Inferior parietal cortex (tissue), 1 donor: Measurements from ENCODE around the gene FGD3.

Experiments
- DNase-seq: peaks from one replicate; pipeline ENCODE4 v3.0.0-alpha.2; 2016; ENCODE audit errors: extremely low spot score

Gene FGD3

DNA sequence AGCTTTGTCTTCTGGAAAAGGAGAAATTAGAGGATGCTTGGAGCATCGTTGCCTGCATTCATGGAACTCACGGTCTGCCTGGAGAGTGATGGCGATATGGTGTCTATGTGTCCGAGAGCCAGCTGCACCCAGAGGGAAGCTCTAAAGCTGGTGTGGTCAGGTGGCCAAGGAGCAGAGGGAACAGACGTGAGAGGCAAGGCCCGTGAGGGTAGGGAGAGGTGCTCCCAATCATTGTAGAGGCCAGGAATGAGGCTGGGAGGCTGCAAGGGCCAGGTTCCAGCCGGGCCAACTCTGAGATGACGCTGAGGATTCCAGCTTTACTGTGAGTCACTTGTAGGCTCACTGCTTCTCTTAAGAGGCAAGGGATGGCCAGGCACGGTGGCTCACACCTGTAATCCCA lies 7.6 kb downstream of the FGD3 start:
- no peak for DNase-seq

- DNase-seq = no peak
Observed at GRCh38 chr9:92960561-92961290, 13.4 kb downstream of the FGD3 start.

- no peak for DNase-seq
Observed at GRCh38 chr9:92961627-92962302, 14.4 kb downstream of the FGD3 start.

DNA sequence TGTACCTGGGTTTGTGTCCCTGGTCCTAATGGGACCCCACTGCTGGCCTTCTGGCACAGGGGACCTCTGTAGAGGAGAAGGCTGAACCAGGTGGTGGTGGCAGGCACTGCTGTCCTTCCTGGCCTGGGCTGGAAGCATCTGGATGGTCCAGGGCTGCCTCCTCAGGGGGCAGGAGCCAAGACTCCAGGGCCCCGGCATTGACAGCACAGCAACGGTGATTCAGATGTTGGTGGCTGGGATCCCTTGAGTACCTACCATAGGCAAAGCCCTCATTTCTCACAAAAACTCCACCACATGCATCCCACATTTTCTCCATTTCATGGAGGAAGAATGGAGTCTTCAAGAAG lies 15.0 kb downstream of the FGD3 start:
- no peak for DNase-seq

DNA sequence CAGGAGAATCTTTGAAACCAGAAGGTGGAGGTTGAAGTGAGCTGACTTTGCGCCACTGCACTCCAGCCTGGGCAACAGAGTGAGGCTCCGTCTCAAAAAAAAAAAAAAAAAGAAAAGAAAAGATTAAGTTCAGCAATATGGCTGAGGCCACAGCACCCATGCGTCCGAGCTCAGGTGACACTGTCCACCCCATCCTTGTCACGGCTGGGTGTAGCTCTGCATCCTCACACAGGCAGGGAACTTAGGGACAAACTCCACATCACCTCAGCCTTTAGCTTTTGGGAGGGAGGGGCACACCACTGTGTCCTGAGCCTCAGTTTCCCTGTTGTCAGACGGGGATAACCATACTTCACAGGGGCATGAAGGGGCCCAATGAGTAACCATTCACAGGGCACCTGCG lies 15.5 kb downstream of the FGD3 start:
- no peak for DNase-seq

GRCh38 chr9:92963831-92964606 lies 16.7 kb downstream of the FGD3 start:
- DNase-seq = no peak

DNA sequence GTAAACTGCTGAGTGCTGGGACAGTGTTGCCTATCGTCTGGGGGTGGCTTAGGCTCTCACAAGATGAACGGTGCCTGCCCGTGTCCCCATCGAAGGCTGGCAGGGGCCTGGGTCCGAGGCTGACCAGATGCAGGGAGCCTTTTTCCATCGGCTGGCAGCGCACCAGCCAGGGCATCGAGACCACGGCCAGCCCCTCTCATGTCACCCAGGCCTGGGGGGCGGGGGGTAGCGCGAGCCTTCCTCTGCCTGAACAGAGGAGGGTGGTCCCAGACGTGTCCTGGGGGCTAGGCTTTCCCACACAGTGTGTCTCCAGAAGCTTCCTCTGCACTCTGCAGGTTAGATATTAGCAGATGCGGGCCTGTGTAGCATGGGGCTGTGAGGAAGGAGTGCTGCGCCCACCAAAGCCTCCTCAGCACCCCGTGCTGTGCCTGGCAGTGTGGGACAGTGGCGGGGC lies 17.3 kb downstream of the FGD3 start:
- DNase-seq = no peak

DNA sequence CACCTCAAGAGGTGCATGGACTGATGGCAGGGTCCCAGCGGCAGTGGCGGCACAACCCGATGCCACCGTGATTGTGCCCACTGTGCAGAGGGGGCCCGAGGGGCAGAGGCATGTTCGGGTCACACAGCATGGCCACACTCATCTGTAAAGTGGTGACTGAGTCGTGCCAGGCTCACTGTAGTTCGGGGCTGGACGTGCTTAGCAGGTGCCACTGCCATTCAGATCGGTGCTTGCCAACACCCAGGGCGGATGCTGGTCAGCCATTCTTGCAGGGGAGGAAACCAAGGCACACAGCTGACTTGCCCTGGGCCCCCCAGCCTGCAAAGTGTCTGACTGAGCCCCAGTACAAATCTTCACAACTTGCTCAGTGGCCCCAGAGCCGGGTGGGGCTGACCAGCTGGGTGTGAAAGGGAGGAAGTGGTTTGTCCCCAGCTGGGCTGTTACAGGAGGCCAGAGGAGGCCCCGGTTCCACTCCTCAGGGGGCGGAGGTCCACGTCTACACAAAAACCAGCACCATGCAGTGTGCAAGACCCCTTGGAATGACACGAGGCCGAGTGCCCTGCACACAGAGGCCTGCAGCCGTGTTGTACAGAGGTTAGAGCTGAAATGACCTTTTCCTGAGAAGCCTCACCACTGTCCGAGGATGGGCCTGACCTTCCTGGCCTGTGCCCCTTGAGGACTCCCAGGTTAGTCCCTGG lies 17.9 kb downstream of the FGD3 start:
- DNase-seq = no peak

GRCh38 chr9:92965759-92966517 lies 18.6 kb downstream of the FGD3 start:
- no peak for DNase-seq

DNA sequence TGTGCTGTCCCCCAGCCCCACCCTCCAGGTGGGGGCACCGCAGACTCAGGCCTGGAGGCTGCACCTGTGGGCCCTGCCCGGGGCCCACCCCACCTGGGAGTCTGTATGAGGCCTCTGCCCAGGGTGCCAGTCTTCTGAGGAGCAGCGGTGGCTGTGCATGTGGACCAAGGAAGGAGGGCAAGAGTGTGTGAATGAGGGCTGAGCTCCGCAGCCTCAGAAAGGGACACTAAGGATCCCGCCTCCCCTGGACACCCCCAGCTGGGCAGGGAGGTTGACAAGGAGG lies 19.1 kb downstream of the FGD3 start:
- DNase-seq = no peak

- DNase-seq = no peak
Observed at GRCh38 chr9:92968081-92968480, 20.8 kb downstream of the FGD3 start.

DNA sequence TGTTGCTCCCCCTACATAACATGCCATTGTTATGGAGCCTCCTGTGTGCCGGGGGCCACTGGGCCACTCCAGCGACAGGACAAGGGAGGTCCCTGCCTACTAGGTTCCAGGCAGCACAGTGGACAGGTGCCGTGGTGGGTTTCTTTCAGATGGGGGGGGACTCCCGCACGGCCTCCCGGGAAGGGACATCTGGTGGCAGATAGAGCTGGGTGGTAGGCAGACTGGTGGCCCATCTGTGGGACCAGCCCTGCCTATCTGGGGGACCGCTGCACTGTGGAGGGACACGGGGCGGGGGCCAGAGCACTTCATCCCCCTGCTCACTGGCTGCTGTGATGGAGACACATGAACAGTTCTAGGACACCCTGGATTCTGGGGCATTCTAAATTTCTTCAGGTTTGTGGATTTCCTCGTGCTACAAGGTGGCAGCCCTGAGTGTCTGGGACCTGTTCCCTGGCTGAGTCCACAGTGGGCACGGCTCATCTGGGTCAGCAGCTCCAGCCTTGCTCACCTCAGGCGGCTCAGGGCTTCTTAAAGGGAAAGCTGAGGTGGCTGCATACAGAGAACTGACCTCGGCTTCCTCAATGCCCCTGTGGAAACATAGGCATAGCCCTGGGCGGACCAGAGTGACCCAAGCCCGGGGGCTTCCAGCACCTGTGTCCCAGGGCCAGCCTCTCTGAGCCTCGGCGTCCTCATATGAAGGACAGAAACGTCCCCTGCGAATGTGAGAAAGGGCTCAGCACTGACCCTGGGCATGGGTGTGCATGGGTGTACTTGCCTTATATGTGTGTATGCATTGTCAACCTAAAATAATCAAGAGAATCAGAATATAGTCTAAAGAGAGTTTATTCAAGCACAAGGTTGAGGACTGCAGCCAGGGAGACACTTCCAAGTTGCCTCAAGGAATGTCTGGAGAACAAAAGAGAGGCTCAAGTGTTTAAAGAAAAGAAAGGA lies 22.5 kb downstream of the FGD3 start:
- DNase-seq = no peak

DNA sequence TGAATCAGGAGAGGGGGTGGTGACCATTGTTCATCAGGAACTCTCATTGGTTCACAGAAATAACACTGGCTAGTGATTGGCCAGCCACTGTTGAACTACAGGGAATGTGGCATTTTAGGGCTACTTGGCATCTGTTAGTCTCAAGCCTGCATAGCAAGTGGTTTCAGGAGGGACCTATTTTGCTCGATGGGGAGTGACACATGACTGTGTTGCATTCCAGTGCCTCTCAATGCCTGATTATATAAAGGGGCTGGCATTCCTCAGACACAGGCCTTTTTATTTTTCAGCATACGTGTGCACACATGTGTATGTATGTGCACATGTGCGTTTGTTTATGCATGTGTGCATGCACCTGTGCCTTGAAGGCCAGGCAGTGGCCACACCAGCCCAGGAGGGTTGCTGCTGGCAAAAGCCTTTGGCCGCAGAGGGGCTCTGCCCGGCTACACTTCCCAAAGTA lies 23.2 kb downstream of the FGD3 start:
- DNase-seq = peak; percentile 15

DNA sequence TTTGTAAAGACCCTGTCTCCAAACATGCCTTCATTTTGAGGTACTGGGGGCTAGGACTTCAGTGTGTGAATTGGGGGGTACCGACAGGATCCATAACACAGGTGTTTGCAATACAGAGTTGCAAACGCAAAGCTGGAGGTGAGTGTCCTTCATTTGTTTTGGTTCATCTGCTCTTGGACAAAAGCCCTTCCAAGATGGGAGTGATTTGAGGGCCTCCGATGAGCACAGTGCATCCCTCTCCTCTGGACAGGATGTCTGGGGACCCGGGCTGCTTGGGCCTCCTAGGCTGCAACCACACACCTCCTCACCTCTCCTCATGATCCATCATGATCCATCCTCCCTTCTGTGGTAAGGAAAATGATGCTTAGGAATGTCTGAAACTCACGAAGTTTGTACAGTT lies 23.8 kb downstream of the FGD3 start:
- DNase-seq = no peak

GRCh38 chr9:92971776-92972175 lies 24.5 kb downstream of the FGD3 start:
- DNase-seq = no peak

GRCh38 chr9:92973700-92974099 lies 26.4 kb downstream of the FGD3 start:
- no peak for DNase-seq

- no peak for DNase-seq
Observed at GRCh38 chr9:92974161-92974661, 26.9 kb downstream of the FGD3 start.

- DNase-seq = no peak
Observed at GRCh38 chr9:92974761-92975755, 27.7 kb downstream of the FGD3 start.

DNA sequence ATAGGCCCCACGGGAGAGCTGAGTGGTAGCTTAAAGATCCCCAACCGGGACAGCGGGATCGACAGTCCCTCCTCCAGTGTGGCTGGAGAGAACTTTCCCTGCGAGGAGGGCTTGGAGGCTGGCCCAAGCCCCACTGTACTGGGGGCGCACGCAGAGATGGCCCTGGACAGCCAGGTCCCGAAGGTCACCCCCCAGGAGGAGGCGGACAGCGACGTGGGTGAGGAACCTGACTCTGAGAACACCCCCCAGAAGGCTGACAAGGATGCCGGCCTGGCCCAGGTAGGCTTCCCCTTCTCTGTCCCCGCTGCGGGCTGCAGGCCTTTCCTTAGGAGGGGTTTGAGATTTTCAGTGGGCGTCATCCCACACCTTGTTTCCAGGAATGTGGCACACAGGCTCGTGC lies 29.1 kb downstream of the FGD3 start:
- DNase-seq = no peak
